Hematopoietic multipotent progenitor cell treated with erythropoietin and hydrocortisone succinate and interleukin-3 and kit ligand, for 17 days (in vitro differentiated cells): Measurements from ENCODE around the gene TMEM217.
"Not testable (repeated sequence)": the region's sequence is repeated elsewhere in the genome, so short reads cannot be mapped to it uniquely, and the experiment has no call there.

Source experiments
- DNase-seq: peaks from one replicate; pipeline ENCODE4 v3.0.0-alpha.2; 2015; ENCODE audit warnings: low spot score

Gene TMEM217

GRCh38 chr6:37185949-37186720 lies 71.8 kb downstream of the TMEM217 start:
- not testable (repeated sequence) for DNase-seq

GRCh38 chr6:37182736-37183590 lies 75.0 kb downstream of the TMEM217 start:
- DNase-seq, result peak; percentile 35

GRCh38 chr6:37180610-37181009 lies 77.3 kb downstream of the TMEM217 start:
- DNase-seq, result not testable (repeated sequence)

- no peak for DNase-seq
Observed at GRCh38 chr6:37180075-37180474, 77.9 kb downstream of the TMEM217 start.

GRCh38 chr6:37177935-37178517 lies 79.9 kb downstream of the TMEM217 start:
- no peak for DNase-seq

GRCh38 chr6:37177077-37177934 lies 80.6 kb downstream of the TMEM217 start:
- peak; percentile 67 for DNase-seq

- DNase-seq, result peak; percentile 73
Observed at GRCh38 chr6:37176268-37177076, 81.5 kb downstream of the TMEM217 start.

- peak; percentile 76 for DNase-seq
Observed at GRCh38 chr6:37175332-37176267, 82.3 kb downstream of the TMEM217 start.

- peak; percentile 70 for DNase-seq
Observed at GRCh38 chr6:37174515-37175331, 83.2 kb downstream of the TMEM217 start.

GRCh38 chr6:37174196-37174514 lies 83.8 kb downstream of the TMEM217 start:
- no peak for DNase-seq

- peak; percentile 92 for DNase-seq
Observed at GRCh38 chr6:37173493-37174195, 84.3 kb downstream of the TMEM217 start.

GRCh38 chr6:37172912-37173492 lies 84.9 kb downstream of the TMEM217 start:
- no peak for DNase-seq

GRCh38 chr6:37171970-37172812 lies 85.8 kb downstream of the TMEM217 start:
- peak; percentile 99 for DNase-seq

- peak; percentile 82 for DNase-seq
Observed at GRCh38 chr6:37171201-37171969, 86.6 kb downstream of the TMEM217 start.

- DNase-seq, result peak; percentile 75
Observed at GRCh38 chr6:37170273-37171200, 87.4 kb downstream of the TMEM217 start.
